Right renal cortex interstitium (tissue), 3 donors: ENCODE data around the gene ZC2HC1C. TPM values are rescaled to one million over a fixed set of nuclear protein-coding genes. Genes with fewer than 3 reads are reported as not detected.
"Not testable (repeated sequence)": the region's sequence is repeated elsewhere in the genome, so short reads cannot be mapped to it uniquely, and the experiment has no call there.

Source experiments
- DNase-seq, 3 donors: peaks; one replicate each; pipeline ENCODE4 v3.0.0-alpha.2; 2013; ENCODE audit warnings: low read depth in 3 of 3, low spot score in 2 of 3
- polyA plus RNA-seq, 3 donors: library from polyadenylated mRNA; unstranded; fragments of 120-200 nt; gene quantifications; one replicate each; pipeline ENCODE4 v1.2.1, GENCODE V29; 2013; ENCODE audit not compliant: insufficient read length in 3 of 3

The ZC2HC1C gene
- polyA plus RNA-seq, 3 donors = 7.3 to 9.9 (median 9.0) TPM

- DNase-seq = no peak
Measured at GRCh38 chr14:75090353-75090752, 20.9 kb downstream of the ZC2HC1C start.

- no peak for DNase-seq
Measured at GRCh38 chr14:75091251-75091650, 21.8 kb downstream of the ZC2HC1C start.

DNA sequence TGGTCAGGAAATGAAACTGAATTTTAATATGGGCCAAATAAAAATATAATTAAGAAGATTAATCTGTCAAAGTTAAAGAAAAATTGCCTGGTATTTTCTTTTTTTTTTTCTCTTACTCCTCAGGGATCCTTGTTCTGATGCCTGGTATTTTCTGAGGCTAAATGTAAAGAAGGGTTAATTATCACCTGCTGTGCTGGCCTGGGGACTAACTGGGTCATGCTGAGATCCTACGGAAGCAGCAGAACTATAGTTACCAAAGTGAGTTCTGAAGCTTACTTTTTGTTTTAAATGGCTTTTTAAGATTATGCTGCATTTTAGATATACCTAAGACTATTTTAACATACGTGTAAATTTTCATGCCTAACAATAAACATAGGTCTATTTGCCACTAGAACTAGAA is 23.3 kb downstream of the ZC2HC1C start:
- no peak for DNase-seq

DNA sequence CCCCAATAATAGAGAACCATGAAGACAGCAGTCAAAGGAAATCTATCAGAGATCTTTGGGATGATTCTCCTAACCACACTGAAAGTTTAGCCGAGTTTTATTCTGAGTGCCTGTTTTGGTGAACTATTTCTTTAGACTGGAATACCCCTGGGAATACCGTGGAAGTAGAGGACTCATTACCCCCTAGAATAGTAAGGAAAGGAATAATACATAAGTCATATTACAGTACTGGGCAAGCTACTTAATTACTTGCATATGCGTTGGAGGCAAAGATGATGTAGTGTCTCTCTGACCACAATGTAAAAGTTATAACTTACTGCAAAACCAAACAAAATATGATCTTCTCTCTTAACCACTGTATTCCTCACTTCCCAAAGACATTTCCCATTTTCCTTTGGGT is 25.5 kb downstream of the ZC2HC1C start:
- DNase-seq = no peak

- DNase-seq = no peak
Measured at GRCh38 chr14:75095690-75096089, 26.2 kb downstream of the ZC2HC1C start.

- DNase-seq = no peak
Measured at GRCh38 chr14:75096959-75097358, 27.5 kb downstream of the ZC2HC1C start.

DNA sequence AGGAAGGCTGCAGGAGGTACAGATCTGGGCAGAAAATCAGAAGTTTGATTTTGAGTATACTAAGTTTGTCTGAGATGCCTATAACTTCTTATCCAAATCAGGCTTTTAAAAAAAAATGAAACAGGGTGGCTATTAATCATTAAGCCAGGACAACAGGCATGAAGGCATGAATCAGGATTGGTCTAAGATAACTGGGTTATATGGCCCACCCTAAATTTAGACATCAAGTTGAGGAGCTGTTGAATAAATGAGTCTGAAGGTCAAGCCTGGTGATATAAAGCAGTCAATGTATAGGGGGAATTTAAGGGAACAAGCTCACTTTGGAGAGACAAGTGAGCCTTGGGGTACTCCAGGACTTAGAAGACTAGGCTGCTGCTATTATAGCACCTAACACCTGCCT is 28.8 kb downstream of the ZC2HC1C start:
- no peak for DNase-seq

DNA sequence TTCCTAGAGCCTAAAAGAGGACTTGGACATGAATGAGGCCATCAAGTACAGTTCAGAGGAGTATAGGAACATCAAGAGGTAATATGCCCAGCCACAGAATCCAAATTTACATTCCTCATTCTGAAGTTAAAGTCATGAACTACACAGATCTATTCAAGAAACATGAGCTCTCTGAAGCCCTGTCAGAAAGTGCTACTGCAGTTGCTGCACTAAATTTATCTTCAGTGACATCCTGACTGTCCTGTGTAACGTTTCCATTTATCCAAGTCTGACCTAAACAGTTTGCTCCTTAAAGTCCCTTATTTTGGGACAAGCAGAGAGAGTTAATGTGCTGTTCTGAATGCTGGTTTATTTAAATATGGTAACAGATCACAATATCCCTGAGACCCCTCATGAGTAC is 29.2 kb downstream of the ZC2HC1C start:
- no peak for DNase-seq

- no peak for DNase-seq
Measured at GRCh38 chr14:75101491-75101890, 32.0 kb downstream of the ZC2HC1C start.

DNA sequence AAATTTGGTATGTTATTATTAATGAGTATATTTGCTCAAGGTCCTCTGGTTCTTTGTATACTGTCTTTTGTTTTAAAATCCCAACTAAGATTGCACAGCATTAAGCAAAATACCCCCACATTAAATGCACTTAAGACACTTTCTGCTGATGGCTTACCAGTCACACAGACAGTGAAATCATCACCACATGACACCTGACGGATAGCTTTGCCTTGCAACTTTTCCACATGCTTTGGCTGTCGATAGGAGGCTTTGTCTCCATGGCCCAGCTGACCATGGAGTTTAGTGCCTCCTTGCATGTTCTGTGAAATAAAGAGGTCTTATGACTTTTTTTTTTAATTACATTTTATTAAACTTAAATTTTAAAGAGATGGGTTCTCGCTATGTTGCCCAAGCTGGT is 37.7 kb downstream of the ZC2HC1C start:
- no peak for DNase-seq

- no peak for DNase-seq
Measured at GRCh38 chr14:75109877-75110276, 40.4 kb downstream of the ZC2HC1C start.

DNA sequence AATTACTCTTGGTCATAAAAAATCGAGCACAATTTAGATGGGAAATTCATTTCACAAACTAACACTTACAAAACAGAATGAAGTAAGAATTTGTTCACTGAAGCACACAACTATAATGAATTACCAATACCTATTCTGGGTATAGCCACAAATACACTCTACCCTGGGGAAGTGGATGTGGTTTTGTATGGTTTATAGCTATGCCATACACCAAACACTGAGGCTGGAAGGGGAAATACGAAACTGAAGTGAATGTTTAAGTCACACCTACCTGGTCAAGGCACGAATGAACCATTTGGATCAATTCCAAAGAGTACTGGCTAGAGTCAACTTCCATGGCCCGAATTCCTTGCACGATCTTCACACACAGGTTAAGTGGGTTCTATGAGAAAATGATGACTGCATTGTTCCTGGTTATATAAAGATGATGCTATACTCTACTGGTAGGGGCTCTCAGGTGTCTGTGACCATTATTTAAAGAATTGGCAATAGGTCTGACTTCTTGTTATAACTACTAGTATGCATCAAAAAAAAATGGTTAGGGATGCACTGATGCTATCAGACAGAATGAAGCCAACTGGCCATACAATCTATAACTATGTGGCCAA is 44.6 kb downstream of the ZC2HC1C start:
- DNase-seq = no peak

- no peak for DNase-seq
Measured at GRCh38 chr14:75119056-75119455, 49.6 kb downstream of the ZC2HC1C start.

DNA sequence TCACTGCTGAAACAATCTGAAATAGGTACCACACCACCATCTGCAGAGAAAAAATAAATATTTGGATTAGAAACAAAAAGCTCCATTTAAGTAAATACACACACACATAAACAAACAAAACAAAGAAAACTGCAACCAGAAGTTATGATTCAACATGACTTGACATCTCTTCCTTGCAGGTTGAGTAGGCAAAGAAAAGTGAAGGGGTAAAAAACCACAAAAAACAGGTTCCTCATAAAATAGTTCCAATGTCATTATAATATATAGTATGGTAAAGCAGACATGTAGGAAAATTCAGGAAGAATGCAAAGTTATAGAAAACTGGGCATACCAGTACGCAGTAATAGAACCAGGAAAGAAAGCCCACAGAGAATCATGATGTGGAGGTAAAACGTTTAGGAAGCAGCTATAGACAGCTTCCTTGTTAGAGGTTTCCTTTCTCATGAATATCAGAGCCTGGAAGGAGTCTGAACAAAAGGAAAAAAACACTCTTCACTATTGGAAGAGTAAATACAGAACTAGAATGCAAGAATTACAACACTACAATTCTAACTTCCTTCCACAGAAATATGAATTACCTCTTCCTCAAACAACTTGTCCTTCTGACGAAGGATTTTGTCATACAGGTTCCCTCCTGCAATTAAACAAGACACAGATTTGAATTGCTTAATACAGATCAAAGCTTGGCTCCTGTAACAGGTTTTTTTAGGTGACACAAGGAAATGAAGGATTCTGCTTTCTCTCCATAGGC is 51.3 kb downstream of the ZC2HC1C start:
- no peak for DNase-seq

DNA sequence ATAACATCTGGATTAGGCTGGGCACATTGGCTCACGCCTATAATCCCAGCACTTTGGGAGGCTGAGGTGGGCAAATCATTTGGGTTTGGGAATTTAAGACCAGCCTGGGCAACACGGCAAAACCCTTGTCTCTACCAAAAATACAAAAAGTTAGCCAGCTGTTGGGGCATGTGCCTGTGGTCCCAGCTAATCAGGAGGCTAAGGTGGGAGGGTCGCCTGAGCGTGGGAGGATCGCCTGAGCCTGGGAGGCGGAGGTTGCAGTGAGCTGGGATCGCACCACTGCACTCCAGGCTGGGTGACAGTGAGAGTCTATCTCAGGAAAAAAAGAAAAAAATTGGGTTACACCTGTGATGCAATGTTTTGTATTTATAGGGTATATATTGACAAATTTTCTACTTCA is 52.1 kb downstream of the ZC2HC1C start:
- no peak for DNase-seq

DNA sequence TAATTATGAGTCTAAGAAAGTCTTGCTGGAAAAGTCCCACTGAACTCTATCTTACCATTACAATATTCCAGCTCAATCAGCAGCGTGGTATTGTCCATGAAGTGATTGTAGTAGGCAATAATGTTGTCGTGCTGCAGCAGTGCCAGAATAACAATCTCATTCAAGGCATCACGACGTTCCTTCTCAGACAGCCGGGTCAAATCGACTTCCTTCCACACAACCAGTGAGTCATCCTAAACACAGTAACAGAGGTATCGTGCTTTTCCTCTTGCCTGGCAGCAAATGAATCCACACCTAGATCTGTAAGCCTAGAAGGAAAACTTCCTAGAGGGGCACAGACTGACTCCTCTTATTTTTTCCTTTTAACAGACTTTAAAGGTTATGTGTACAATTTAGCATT is 54.5 kb downstream of the ZC2HC1C start:
- DNase-seq = no peak

- no peak for DNase-seq
Measured at GRCh38 chr14:75125617-75126016, 56.2 kb downstream of the ZC2HC1C start.

- DNase-seq = no peak
Measured at GRCh38 chr14:75126121-75126544, 56.7 kb downstream of the ZC2HC1C start.

GRCh38 chr14:75126679-75127473 is 57.4 kb downstream of the ZC2HC1C start, which contains the start of gene NEK9:
TSS of gene NEK9 (minus strand) at chr14:75127048. CDS start at chr14:75126921, 127 bp downstream.
- peak; percentile 76 to 88 (median 78) for DNase-seq

DNA sequence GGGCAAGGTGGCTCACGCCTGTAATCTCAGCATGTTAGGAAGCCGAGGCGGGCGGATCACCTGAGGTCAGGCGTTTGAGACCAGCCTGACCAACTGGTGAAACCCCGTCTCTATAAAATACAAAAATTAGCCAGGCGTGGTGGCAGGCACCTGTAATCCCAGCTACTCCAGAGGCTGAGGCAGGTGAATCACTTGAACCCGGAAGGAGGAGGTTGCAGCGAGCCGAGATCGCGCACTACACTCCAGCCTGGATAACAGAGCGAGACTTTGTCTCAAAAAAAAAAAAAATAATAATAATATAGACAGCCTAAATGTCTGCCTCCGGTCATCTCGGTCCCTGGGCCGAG is 58.0 kb downstream of the ZC2HC1C start:
- DNase-seq = not testable (repeated sequence)

GRCh38 chr14:75127903-75128595 is 58.6 kb downstream of the ZC2HC1C start:
- no peak for DNase-seq
